H1 (cell line): ENCODE results near the gene POLDIP3. TPM values are rescaled to one million over a fixed set of nuclear protein-coding genes. Genes with fewer than 3 reads are reported as not detected.

ENCODE experiments used
- CTCF ChIA-PET: fragments of 300-600 bp; sonication (Branson Sonifier 250); formaldehyde crosslinking; loops from one replicate; lab custom pipeline; 2021; ENCODE audit not compliant: partially characterized antibody; lab: Charles Lee
- POLR2A ChIA-PET: fragments of 300-600 bp; sonication (Branson Sonifier 250); formaldehyde crosslinking; loops from one replicate; lab custom pipeline; 2021; ENCODE audit warnings: inconsistent platforms; ENCODE audit not compliant: partially characterized antibody; lab: Charles Lee
- DNase-seq, 2 experiments: peaks; one replicate each; pipeline versions ENCODE4 v3.0.0 to v3.0.0-alpha.2; 2010 to 2022; ENCODE audit warnings: low spot score in 2 of 2, low read depth in 1 of 2, mixed read lengths in 1 of 2
- FAIRE-seq: peaks from 2 replicates; lab custom pipeline; 2011; peaks lifted over from hg19 to GRCh38; lab: Jason Lieb, UNC
- H2AFZ ChIP-seq: 2 replicates; pipeline ENCODE4 v1.8.1; 2012; ENCODE audit warnings: low read length, inconsistent platforms
- H2AK5ac ChIP-seq: 2 replicates; pipeline ENCODE4 v1.6.1; 2013; ENCODE audit warnings: low read depth, low read length
- H2BK120ac ChIP-seq: replicated peaks from 2 replicates; pipeline ENCODE3; 2013; ENCODE audit warnings: low read depth, low read length, inconsistent platforms
- H2BK12ac ChIP-seq: 2 replicates; pipeline ENCODE4 v1.6.1; 2013; ENCODE audit warnings: low read depth, low read length
- H2BK15ac ChIP-seq: 2 replicates; pipeline ENCODE4 v1.6.1; 2013; ENCODE audit warnings: low read length
- H2BK20ac ChIP-seq: 2 replicates; pipeline ENCODE4 v1.6.1; 2013; ENCODE audit warnings: low read length
- H2BK5ac ChIP-seq: 2 replicates; pipeline ENCODE4 v1.6.1; 2013; ENCODE audit warnings: low read depth, low read length
- H3K14ac ChIP-seq: 2 replicates; pipeline ENCODE4 v1.6.1; 2013; ENCODE audit warnings: inconsistent platforms; ENCODE audit not compliant: insufficient read length
- H3K18ac ChIP-seq: 2 replicates; pipeline ENCODE4 v1.6.1; 2013; ENCODE audit warnings: low read length; ENCODE audit errors: extremely low read depth
- H3K23ac ChIP-seq: 2 replicates; pipeline ENCODE4 v1.6.1; 2013; ENCODE audit warnings: inconsistent platforms; ENCODE audit not compliant: insufficient read length
- H3K23me2 ChIP-seq: 2 replicates; pipeline ENCODE4 v1.6.1; 2013; ENCODE audit warnings: low read depth, low read length
- H3K27ac ChIP-seq: 2 replicates; pipeline ENCODE4 v1.6.1; 2011; ENCODE audit warnings: low read depth, low read length, inconsistent platforms
- H3K27me3 ChIP-seq, 4 experiments: replicated peaks in 1 of 4; 1 replicate in 1 of 4; 2 replicates in 3 of 4; pipeline versions ENCODE4 v1.6.1 to v1.8.1; 2011 to 2013; ENCODE audit warnings: low read length in 3 of 4, mild to moderate bottlenecking in 3 of 4, inconsistent platforms in 2 of 4, mixed read lengths in 2 of 4, moderate library complexity in 1 of 4; ENCODE audit not compliant: control insufficient read depth in 3 of 4, insufficient read depth in 3 of 4; ENCODE audit errors: extremely low read depth in 1 of 4
- H3K36me3 ChIP-seq, 4 experiments: 2 replicates each; pipeline versions ENCODE4 v1.6.1 to v1.8.1; 2011 to 2013; ENCODE audit warnings: mild to moderate bottlenecking in 4 of 4, low read length in 3 of 4, moderate library complexity in 2 of 4, control low read depth in 1 of 4, inconsistent platforms in 1 of 4; ENCODE audit not compliant: insufficient read depth in 4 of 4, control insufficient read depth in 2 of 4
- H3K4ac ChIP-seq: replicated peaks from 2 replicates; pipeline ENCODE3; 2013; ENCODE audit warnings: low read length, low read depth, mixed read lengths, inconsistent platforms; ENCODE audit not compliant: insufficient read length
- H3K4me1 ChIP-seq, 4 experiments: replicated peaks in 1 of 4; 1 replicate in 1 of 4; 2 replicates in 3 of 4; pipeline versions ENCODE4 v1.6.1 to v1.8.1; 2011 to 2013; ENCODE audit warnings: low read length in 3 of 4, inconsistent platforms in 2 of 4, mixed read lengths in 1 of 4; ENCODE audit not compliant: insufficient read depth in 4 of 4, control insufficient read depth in 3 of 4
- H3K4me2 ChIP-seq, 2 experiments: 2 replicates each; pipeline versions ENCODE4 v1.6.1 to v1.8.1; 2011 to 2013; ENCODE audit warnings: low read depth in 2 of 2, low read length in 2 of 2, control low read depth in 1 of 2, inconsistent platforms in 1 of 2, mild to moderate bottlenecking in 1 of 2; ENCODE audit not compliant: insufficient read depth in 1 of 2
- H3K4me3 ChIP-seq, 4 experiments: fragments of 200-600, 300-600 bp in 1 of 4; sonication (generic), shearing (Covaris generic), sonication (Bioruptor Twin) in 1 of 4; 2 replicates each; pipeline versions ENCODE4 v1.5.1 to v1.8.1; 2011 to 2016; ENCODE audit warnings: low read length in 4 of 4, low read depth in 3 of 4, control low read depth in 2 of 4, inconsistent platforms in 2 of 4, mild to moderate bottlenecking in 2 of 4, mixed read lengths in 1 of 4, moderate library complexity in 1 of 4; ENCODE audit not compliant: insufficient read depth in 2 of 4; ENCODE audit errors: extremely low read depth in 1 of 4
- H3K56ac ChIP-seq: replicated peaks from 2 replicates; pipeline ENCODE3; 2013; ENCODE audit warnings: low read depth, mild to moderate bottlenecking, mixed read lengths, low read length, inconsistent platforms; ENCODE audit not compliant: insufficient read length
- H3K79me1 ChIP-seq: 2 replicates; pipeline ENCODE4 v1.6.1; 2013; ENCODE audit warnings: low read depth, low read length, control low read depth
- H3K79me2 ChIP-seq, 2 experiments: 2 replicates each; pipeline versions ENCODE4 v1.6.1 to v1.8.1; 2012 to 2013; ENCODE audit warnings: low read length in 2 of 2, mild to moderate bottlenecking in 2 of 2, inconsistent platforms in 1 of 2; ENCODE audit not compliant: insufficient read depth in 2 of 2, control insufficient read depth in 1 of 2
- H3K9ac ChIP-seq, 4 experiments: replicated peaks in 1 of 4; 1 replicate in 1 of 4; 2 replicates in 3 of 4; pipeline versions ENCODE4 v1.6.1 to v1.8.1; 2011 to 2013; ENCODE audit warnings: low read depth in 3 of 4, low read length in 3 of 4, control low read depth in 2 of 4, mild to moderate bottlenecking in 2 of 4, moderate library complexity in 2 of 4, inconsistent platforms in 1 of 4; ENCODE audit errors: extremely low read depth in 1 of 4
- H3K9me3 ChIP-seq, 2 experiments: 2 replicates each; pipeline versions ENCODE4 v1.6.1 to v1.8.1; 2012 to 2013; ENCODE audit warnings: mild to moderate bottlenecking in 2 of 2, moderate library complexity in 2 of 2, control low read depth in 1 of 2, inconsistent platforms in 1 of 2, low read depth in 1 of 2, low read length in 1 of 2, mixed read lengths in 1 of 2; ENCODE audit not compliant: insufficient read depth in 2 of 2
- H4K20me1 ChIP-seq, 2 experiments: replicated peaks in 1 of 2; 2 replicates each; pipeline versions ENCODE3 to v1.8.1; 2011 to 2013; ENCODE audit warnings: inconsistent platforms in 2 of 2, low read length in 2 of 2, mild to moderate bottlenecking in 1 of 2; ENCODE audit not compliant: insufficient read depth in 2 of 2, control insufficient read depth in 1 of 2
- H4K5ac ChIP-seq: 2 replicates; pipeline ENCODE4 v1.6.1; 2013; ENCODE audit warnings: low read length, low read depth, mixed read lengths, inconsistent platforms; ENCODE audit not compliant: insufficient read length
- H4K8ac ChIP-seq: 2 replicates; pipeline ENCODE4 v1.8.0; 2013; ENCODE audit warnings: mild to moderate bottlenecking, moderate library complexity, low read length, inconsistent platforms; ENCODE audit not compliant: insufficient read depth; ENCODE audit errors: extremely low read depth
- H4K91ac ChIP-seq: replicated peaks from 2 replicates; pipeline ENCODE3; 2013; ENCODE audit warnings: low read length, mixed read lengths, inconsistent platforms; ENCODE audit not compliant: insufficient read length
- CREB1 ChIP-seq: IDR thresholded peaks from 2 replicates; pipeline ENCODE4 v1.6.1; 2012; ENCODE audit warnings: inconsistent platforms
- HDAC2 ChIP-seq, 2 experiments: fragments of 300-600 bp in 1 of 2; sonication (generic) in 1 of 2; IDR thresholded peaks; 2 replicates each; pipeline ENCODE4 v1.6.1; 2011 to 2012; ENCODE audit warnings: low read depth in 2 of 2, low read length in 2 of 2, mild to moderate bottlenecking in 2 of 2, moderate library complexity in 2 of 2, borderline replicate concordance in 1 of 2, inconsistent platforms in 1 of 2
- POU5F1 ChIP-seq: IDR thresholded peaks from 2 replicates; pipeline ENCODE4 v1.6.1; 2011; ENCODE audit warnings: low read depth, mild to moderate bottlenecking, low read length, moderate library complexity
- SP4 ChIP-seq: IDR thresholded peaks from 2 replicates; pipeline ENCODE4 v1.6.1; 2012; ENCODE audit warnings: low read length, inconsistent platforms
- WGBS, 2 experiments: shearing (Covaris generic) in 1 of 2; methylation state at CpG; one replicate each; pipeline versions ENCODE4 v1.1.6 to v1.1.7; 2013 to 2015; ENCODE audit warnings: low lambda C conversion rate in 2 of 2, mixed read lengths in 2 of 2, inconsistent platforms in 1 of 2, low coverage in 1 of 2, missing lambda C conversion rate in 1 of 2; ENCODE audit not compliant: insufficient replicate concordance in 2 of 2, insufficient coverage in 1 of 2, insufficient read length in 1 of 2; ENCODE audit errors: extremely low coverage in 1 of 2, missing lambda C conversion rate in 1 of 2; 5-methylcytosine and 5-hydroxymethylcytosine counted together
- polyA plus RNA-seq, 7 experiments: library from polyadenylated mRNA; depleted of rRNA in 3 of 7; stranded (reverse) in 5 of 7; unstranded in 2 of 7; fragments of >200 nt in 5 of 7; fragments of 200-250 nt in 2 of 7; gene quantifications; 1 replicate in 5 of 7; 2 replicates in 1 of 7; 4 replicates in 1 of 7; pipeline versions ENCODE4 v1.2.1 to v1.2.3, GENCODE V29; 2011 to 2013; ENCODE audit warnings: missing spikeins in 2 of 7, mixed read lengths in 2 of 7
- total RNA-seq: library from RNA; stranded (reverse); fragmentation: NEBNext Ultra II Directional; extraction: Animal tissue kit (Norgen Biotek cat#: 25700); gene quantifications from 2 replicates; pipeline ENCODE4 v1.2.1, GENCODE V29; 2021

POLDIP3 gene
- total and polyA plus RNA-seq, 2 of the 8 experiments (the other 6 are each of a cell fraction or from before 2014, with no cell fraction given): 43.5 to 84.6 TPM

- no peak overlapping the region for H2BK20ac ChIP-seq
- 80% methylated on average over 2 of the region's 2 CpGs; no CpG with 5 or more reads in 1 of the 2 experiments for WGBS, 2 experiments
- CTCF ChIA-PET: interaction anchor here (0.7 to 3.7 kb wide), 10 partner anchors 11 to 155 kb away, joined by 3 to 31 read pairs (median 4); no protein-coding TSS in a partner anchor
- H3K18ac ChIP-seq: no peak overlapping the region
- no peak overlapping the region for H3K56ac ChIP-seq
- no peak overlapping the region for H4K8ac ChIP-seq
- H3K79me2 ChIP-seq: no peaks in the 10 kb centered on the region
- H2BK5ac ChIP-seq: no peak overlapping the region
- peaks cover 2 to 4% of the 10 kb centered on the region in 2 experiments for H4K20me1 ChIP-seq
- H2BK12ac ChIP-seq: no peak overlapping the region
- no peak overlapping the region for H2AFZ ChIP-seq
- peaks cover 0 to 3% (median 1%) of the 10 kb centered on the region in 4 experiments; a peak in 1 of 7 replicates for H3K4me1 ChIP-seq
- no peaks in the 10 kb centered on the region for H3K79me1 ChIP-seq
- H3K4me3 ChIP-seq: no peak overlapping the region
- no peak overlapping the region for H4K91ac ChIP-seq
- no peak overlapping the region for H2BK120ac ChIP-seq
- H3K14ac ChIP-seq: no peak overlapping the region
- no peak overlapping the region for H2BK15ac ChIP-seq
- no peaks in the 10 kb centered on the region for H3K23me2 ChIP-seq
- no peaks in the 10 kb centered on the region for H3K36me3 ChIP-seq
- POLR2A ChIA-PET: interaction anchor here (1.0 to 2.2 kb wide), 3 partner anchors 8 to 52 kb away, joined by 4 to 17 read pairs (median 8); partner anchors contain the start of genes POLDIP3 and SERHL2
- peaks cover 0 to 8% (median 3%) of the 10 kb centered on the region in 4 experiments; a peak in 5 of 7 replicates for H3K27me3 ChIP-seq
- H3K9ac ChIP-seq: no peak overlapping the region
- FAIRE-seq: no peak
- H3K4ac ChIP-seq: no peak overlapping the region
- H2AK5ac ChIP-seq: no peak overlapping the region
- no peak overlapping the region for H3K27ac ChIP-seq
- no peak overlapping the region for H3K4me2 ChIP-seq
- H3K23ac ChIP-seq: no peak overlapping the region
- no peaks in the 10 kb centered on the region for H3K9me3 ChIP-seq
- DNase-seq: no peak
- H4K5ac ChIP-seq: no peak overlapping the region
- no peak for TF ChIP-seq POU5F1
- no peak for TF ChIP-seq CREB1
- TF ChIP-seq SP4: no peak
- TF ChIP-seq HDAC2 (IDR thresholded peaks at IDR 0.05; ENCODE audit: borderline replicate concordance in 1 of 2, low read depth in 2 of 2, low read length in 2 of 2): no peak
Measured at GRCh38 chr22:42562684-42563083, 52.0 kb downstream of the POLDIP3 start.
